ENCODE data around the gene PREX1. TPM values are rescaled to one million over a fixed set of nuclear protein-coding genes. Genes with fewer than 3 reads are reported as not detected.

The PREX1 gene
- total RNA-seq, 2 experiments from 2014 or later = 76.8 to 77.1 TPM

DNA sequence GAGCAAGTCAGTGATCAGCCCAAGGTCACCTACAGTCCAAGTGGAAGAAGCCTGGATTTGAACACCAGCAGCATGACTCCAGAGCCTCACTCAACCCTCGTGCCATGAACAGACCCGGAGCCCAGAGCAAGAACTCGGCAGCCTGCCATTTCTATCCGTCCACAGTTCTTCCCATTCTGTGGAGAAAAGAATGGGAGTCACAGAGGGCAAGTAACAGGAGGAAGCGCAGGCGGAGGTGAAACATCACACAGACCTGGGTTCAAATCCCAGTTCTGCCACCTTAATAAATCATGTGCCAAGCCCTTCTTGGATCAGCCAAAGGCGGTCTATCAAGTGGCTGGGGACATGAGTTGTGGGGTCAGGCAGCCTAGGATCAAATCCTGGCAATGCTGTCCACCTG lies 4.3 kb downstream of the PREX1 start:
- Mint-ChIP-seq H3K9me3 (no peaks in the 10 kb centered on the region), H3K4me3 (peak overlapping the region; percentile 95), H3K27ac (peak overlapping the region; percentile 93), H3K4me1 (peaks cover 74% of the 10 kb centered on the region), H3K27me3 (no peaks in the 10 kb centered on the region), H3K36me3 (peaks cover 49% of the 10 kb centered on the region)
- no peak for DNase-seq

DNA sequence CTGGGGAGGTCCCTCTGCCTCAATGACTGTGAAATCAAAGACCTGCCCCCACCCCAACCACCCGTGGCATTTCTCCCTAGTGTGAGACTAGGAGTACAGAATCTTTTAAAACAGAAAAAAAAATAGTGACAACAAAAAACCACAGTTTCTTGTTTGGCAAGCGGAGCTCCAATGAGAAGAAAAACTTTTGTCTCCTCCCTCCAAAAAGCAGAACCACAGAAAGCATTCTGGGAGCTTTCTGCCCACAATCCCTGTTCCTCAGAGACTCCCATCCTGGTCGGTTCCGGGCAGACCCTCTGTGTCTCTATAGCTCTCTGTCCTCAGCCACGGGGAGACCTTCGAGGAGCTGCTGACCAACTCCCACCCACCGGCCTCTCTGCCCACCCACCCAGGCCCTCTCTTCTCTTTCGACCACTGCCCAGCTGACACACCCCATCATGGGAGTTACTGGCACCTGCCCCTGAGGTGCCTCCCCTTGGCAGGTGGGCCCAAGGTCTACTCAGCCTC lies 4.9 kb downstream of the PREX1 start:
- Mint-ChIP-seq H3K4me1 (peaks cover 80% of the 10 kb centered on the region), H3K4me3 (peak overlapping the region; percentile 95), H3K9me3 (no peaks in the 10 kb centered on the region), H3K36me3 (peaks cover 53% of the 10 kb centered on the region), H3K27ac (peak overlapping the region; percentile 93), H3K27me3 (no peaks in the 10 kb centered on the region)
- peak; percentile 37 for DNase-seq

DNA sequence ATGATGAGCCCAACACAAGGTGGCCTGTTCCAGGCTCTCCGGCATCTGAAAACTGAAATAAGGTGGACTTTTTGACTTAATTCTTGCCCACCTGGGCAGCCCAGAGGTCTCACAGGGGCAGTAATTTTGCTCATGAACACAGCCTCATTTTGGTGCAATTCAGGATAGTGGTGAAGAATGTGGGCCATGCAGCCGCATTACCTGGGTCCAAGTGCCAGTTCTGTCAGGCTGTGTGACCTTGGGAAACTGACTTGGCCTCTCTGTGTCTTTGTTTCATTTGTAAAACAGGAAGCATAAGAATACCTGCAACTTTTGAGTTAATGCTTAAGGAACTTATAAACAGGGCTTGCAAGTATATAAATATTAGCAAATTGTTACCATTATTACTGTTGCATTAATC lies 5.6 kb downstream of the PREX1 start:
- peak overlapping the region; percentile 93 for H3K27ac Mint-ChIP-seq
- peaks cover 59% of the 10 kb centered on the region for H3K36me3 Mint-ChIP-seq
- no peak for DNase-seq
- no peaks in the 10 kb centered on the region for H3K27me3 Mint-ChIP-seq
- H3K4me1 Mint-ChIP-seq = peaks cover 87% of the 10 kb centered on the region
- peak overlapping the region; percentile 18 for H3K4me3 Mint-ChIP-seq
- H3K9me3 Mint-ChIP-seq = no peaks in the 10 kb centered on the region

DNA sequence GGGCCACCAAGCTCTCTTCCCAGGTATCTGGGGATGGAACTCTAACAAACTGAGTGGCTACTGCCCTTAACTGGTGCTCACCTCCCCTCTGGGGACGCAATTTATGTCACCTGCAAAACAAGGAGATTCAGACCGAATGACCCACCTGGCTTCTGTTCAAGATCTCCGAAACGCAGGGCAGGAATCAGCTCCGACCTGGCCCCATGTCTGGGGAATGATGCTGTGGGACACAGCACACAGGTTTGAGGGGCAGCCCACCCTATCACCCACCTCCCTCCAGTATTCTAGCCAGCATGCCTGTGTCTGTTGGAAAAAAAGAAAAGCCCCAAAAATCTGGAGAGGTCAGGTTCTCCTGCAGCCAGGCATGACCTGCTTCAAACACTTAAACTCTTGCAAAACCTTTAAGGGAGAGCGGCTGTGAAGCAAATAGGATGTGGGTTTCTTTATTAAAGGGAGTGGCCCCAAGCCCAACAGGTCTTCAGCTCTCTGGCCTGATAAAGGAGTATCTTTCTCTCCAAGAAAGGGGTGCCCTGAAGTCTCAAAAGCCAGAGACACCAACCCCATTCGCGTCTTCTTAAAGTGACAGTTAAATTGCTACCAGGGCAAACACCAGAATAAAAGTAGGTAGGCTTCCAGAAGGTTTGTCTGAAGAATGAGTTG lies 6.4 kb downstream of the PREX1 start:
- H3K9me3 Mint-ChIP-seq = no peaks in the 10 kb centered on the region
- H3K4me1 Mint-ChIP-seq = peaks cover 95% of the 10 kb centered on the region
- no peak for DNase-seq
- peaks cover 65% of the 10 kb centered on the region for H3K36me3 Mint-ChIP-seq
- no peaks in the 10 kb centered on the region for H3K27me3 Mint-ChIP-seq
- H3K27ac Mint-ChIP-seq = peak overlapping the region; percentile 93
- no peak overlapping the region for H3K4me3 Mint-ChIP-seq

DNA sequence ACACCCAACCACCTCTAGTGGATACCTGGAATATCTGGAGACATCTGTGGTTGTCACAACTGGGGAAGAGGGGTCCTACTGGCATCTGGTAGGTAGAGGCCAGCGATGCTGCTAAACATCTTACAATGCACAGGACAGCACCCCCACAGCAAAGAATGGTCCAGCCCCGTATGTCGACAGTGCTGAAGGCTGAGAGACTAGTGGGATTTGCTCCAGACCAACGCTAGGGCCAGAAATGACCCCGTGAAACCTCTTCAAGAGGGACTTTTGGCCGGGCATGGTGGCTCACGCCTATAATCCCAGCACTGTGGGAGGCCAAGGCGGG lies 7.2 kb downstream of the PREX1 start:
- no peaks in the 10 kb centered on the region for H3K9me3 Mint-ChIP-seq
- DNase-seq = no peak
- H3K4me3 Mint-ChIP-seq = peak overlapping the region; percentile 18
- peaks cover 58% of the 10 kb centered on the region for H3K36me3 Mint-ChIP-seq
- H3K27ac Mint-ChIP-seq = peak overlapping the region; percentile 83
- peaks cover 93% of the 10 kb centered on the region for H3K4me1 Mint-ChIP-seq
- H3K27me3 Mint-ChIP-seq = no peaks in the 10 kb centered on the region

DNA sequence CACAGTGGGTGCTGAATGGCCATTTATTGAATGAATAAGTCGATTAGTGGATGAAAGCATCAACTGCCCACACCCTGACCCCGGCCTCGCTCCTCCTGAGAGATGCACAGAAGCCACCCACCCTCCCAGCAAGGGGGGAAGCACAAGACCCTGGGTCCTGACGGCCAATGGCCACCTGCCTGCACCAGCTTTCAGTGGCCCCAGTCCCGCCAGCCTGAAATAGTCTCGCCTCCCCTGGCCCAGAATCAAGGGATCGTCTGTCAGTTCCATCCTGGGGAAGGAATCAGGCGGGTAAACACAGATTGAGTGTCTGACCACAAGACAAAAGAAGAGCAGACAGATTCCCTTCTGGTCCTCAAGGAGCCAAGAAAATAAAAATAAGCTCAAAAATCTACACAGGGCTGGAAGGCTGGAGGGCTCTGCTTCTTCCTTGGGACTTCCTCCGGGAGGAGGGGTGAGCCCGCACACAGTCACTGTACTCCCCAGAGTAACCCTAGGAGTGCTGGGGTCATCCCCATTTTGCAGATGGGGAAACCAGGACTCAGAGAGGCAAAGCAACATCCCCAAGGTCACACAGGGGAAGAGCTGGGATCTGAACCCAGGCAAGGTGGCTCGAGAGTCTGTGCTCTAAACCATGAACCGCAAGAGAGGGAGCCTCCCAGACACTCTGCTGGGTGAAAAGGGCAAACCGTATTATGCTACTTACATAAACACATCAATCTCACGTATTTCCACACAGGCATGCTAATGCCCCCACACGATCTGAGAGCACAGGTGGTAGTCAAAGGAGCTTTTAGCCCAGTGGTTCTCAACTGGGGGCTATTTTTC lies 7.8 kb downstream of the PREX1 start:
- Mint-ChIP-seq H3K9me3 (no peaks in the 10 kb centered on the region), H3K4me3 (peak overlapping the region; percentile 18), H3K27me3 (no peaks in the 10 kb centered on the region), H3K36me3 (peaks cover 53% of the 10 kb centered on the region), H3K27ac (peak overlapping the region; percentile 83), H3K4me1 (peaks cover 93% of the 10 kb centered on the region)
- no peak for DNase-seq

DNA sequence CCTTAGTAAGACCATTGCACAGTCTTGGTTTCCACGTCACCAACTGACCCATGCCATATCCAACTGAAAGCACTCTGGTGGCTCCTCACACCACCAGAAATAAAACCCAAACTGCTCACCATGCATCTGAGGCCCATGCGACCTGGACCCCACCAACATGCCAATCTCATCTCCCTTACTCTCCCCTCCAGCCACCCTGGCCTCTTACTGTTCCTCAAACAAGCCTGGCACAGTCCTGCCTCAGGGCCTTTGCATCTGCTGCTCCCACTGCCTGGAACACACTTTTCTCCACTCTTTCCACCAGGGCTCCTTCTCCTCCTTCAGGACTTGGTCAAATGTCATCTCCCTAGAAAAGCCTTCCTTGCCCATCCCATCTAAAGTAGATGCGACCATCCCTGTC lies 8.7 kb downstream of the PREX1 start:
- Mint-ChIP-seq H3K4me3 (peak overlapping the region; percentile 58), H3K27ac (peak overlapping the region; percentile 87), H3K4me1 (peaks cover 87% of the 10 kb centered on the region), H3K36me3 (peaks cover 48% of the 10 kb centered on the region), H3K27me3 (no peaks in the 10 kb centered on the region), H3K9me3 (no peaks in the 10 kb centered on the region)
- DNase-seq = no peak

DNA sequence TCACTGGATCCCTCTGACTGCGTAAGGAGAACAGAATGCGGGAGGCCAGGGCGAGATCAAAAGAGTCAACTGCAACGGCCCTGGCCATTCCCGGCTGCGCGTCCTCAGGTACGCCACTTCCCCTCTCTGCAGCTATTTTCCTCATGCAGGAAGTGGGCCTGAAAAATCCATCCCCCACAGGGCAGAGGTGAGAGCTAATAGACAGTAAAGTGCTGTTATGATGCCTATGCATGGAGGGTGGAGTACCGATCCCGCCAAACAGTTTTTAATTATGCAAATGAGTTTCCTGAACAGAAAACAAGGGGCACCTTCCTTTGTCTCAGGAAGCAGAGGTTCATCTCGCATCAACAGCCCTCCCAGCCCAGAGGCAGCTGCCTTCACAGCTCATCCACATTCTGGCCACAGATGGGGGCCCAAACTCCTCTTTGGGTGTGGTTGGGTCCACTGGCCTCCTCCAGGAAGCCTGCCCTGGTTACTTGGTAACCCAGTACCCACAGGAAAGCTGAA lies 9.3 kb downstream of the PREX1 start:
- Mint-ChIP-seq H3K9me3 (no peaks in the 10 kb centered on the region), H3K4me3 (peak overlapping the region; percentile 58), H3K4me1 (peaks cover 82% of the 10 kb centered on the region), H3K36me3 (peaks cover 48% of the 10 kb centered on the region), H3K27me3 (no peaks in the 10 kb centered on the region), H3K27ac (peak overlapping the region; percentile 87)
- DNase-seq = peak; percentile 47

DNA sequence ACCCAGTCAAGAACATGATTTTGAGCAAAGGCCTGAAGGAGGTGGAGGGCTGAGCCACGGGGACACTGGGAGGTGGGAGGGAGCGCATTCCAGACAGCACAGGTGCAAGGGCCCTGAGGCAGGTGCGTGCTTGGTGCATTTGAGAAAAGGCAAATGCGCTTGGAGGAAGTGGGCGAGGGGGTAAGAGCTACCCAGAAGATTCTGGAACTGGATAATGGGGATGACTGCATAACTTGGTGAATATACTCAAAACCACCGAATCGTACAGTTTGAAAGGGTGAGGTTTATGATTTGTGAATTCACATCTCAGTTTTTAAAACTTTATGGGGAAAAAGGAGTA lies 9.8 kb downstream of the PREX1 start:
- Mint-ChIP-seq H3K27me3 (no peaks in the 10 kb centered on the region), H3K36me3 (peaks cover 45% of the 10 kb centered on the region), H3K4me1 (peaks cover 77% of the 10 kb centered on the region), H3K9me3 (no peaks in the 10 kb centered on the region), H3K4me3 (peak overlapping the region; percentile 58), H3K27ac (peak overlapping the region; percentile 87)
- DNase-seq = no peak

DNA sequence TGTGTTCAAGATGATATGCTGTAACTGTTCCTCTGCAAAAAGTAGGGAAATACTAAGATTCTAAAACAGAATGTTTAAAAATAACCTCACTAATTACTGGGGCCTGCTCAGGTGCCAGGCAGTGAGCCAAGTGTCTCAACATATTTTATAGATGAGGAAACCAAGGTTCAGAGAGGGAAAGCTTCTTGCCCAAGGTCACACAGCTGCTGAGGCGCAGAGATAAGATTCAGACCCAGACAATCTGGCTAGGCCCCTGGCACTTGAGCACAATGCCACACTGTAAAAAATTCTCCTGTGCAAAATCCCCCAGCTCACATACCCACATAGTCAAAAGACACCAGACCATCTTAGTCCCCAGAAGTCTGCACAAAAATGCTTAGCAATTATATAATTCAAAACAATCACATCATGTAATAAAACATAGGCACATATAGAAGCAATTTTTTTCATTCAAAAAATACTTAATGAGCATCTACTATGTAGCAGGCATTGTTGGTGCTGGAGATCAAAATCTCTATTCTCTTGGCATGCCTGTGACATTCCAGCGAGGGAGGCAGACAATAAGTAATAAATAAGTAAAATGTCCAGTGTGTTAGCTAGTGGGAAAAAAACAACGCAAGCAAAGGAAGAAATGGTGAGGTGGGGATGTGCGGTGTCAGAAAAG lies 10.3 kb downstream of the PREX1 start:
- Mint-ChIP-seq H3K4me3 (peak overlapping the region; percentile 33), H3K36me3 (peaks cover 41% of the 10 kb centered on the region), H3K9me3 (no peaks in the 10 kb centered on the region), H3K27me3 (no peaks in the 10 kb centered on the region), H3K4me1 (peaks cover 72% of the 10 kb centered on the region), H3K27ac (peak overlapping the region; percentile 87)
- DNase-seq = no peak

DNA sequence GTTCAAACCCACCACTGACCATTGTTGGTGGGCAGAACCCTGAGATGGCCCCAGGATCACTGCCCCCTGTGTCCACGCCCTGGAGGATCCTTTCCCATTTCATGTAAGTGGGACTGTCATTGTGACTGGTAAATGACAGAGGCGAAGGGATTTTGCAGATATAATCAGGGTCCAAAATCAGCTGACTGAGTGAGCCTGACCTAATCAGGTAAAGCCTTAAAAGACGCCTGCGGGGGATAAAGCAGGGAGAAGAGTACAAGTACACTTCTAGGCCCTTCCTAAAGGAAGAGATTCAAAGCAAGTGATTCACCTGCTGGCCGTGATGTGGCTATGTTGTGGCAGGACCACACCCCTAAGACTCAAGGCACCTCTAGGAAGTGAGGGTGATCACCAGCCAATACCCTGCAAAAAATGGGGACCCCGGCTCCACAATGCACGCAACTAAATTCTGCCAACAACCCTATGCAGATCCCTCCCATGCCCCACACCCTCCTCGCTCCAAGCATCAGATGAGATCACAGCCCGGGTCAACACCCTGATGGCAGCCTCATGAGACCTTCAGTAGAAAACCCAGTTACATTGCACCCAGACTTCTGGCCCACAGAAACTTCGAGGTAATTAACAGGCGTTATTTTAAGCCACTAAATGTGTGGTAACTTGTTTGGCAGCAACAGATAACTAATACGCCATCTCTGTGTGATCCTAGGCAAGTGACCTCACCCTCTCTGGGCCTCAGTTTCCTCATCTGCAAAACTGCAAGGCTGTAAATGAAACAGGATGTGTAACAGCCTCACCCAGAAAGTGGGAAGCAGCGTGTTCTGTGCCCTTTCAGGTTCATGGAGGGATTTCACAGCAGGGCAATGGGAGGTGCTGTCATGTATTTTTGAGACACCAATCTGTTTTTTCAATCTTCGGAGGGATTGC lies 11.3 kb downstream of the PREX1 start:
- H3K36me3 Mint-ChIP-seq = peaks cover 37% of the 10 kb centered on the region
- H3K4me3 Mint-ChIP-seq = no peak overlapping the region
- H3K4me1 Mint-ChIP-seq = peaks cover 66% of the 10 kb centered on the region
- H3K27me3 Mint-ChIP-seq = no peaks in the 10 kb centered on the region
- H3K9me3 Mint-ChIP-seq = no peaks in the 10 kb centered on the region
- H3K27ac Mint-ChIP-seq = peak overlapping the region; percentile 87
- no peak for DNase-seq

DNA sequence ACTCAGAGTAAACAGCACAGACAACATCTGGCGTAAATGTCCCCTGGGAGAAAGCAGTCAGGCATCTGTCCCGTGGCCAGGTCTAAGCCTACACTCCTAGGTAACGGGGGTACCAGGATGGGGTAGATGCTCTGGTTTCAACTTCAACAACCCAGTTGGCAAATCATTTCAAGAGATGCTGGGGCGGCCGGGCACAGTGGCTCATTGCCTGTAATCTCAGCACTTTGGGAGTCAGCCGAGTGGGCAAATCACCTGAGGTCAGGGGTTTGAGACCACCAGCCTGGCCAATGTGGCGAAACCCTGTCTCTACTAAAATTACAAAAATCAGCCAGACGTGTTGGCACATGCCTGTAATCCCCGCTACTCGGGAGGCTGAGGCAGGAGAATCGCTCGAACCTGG lies 12.3 kb downstream of the PREX1 start:
- H3K27ac Mint-ChIP-seq = peak overlapping the region; percentile 6
- no peak overlapping the region for H3K4me3 Mint-ChIP-seq
- DNase-seq = no peak
- no peaks in the 10 kb centered on the region for H3K27me3 Mint-ChIP-seq
- no peaks in the 10 kb centered on the region for H3K9me3 Mint-ChIP-seq
- H3K36me3 Mint-ChIP-seq = peaks cover 40% of the 10 kb centered on the region
- peaks cover 60% of the 10 kb centered on the region for H3K4me1 Mint-ChIP-seq

DNA sequence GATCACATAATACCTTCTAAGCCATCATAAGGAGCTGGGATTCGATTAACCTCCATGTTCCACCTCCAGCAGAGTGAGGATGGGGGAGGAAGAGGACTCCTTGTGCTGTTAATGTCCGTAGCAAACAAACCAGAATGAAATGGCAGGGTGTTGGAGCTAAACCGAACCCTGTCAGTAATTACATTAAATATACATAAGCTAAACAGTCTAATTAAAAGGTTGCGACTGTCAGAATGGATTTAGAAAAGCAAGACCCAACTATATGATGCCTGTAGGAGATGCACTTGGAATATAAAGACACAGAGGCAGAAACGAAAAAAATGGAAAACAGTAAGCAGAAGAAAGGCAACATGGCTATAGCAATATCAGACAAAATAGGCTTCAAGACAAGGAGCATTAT lies 13.2 kb downstream of the PREX1 start:
- Mint-ChIP-seq H3K4me1 (peaks cover 58% of the 10 kb centered on the region), H3K27me3 (no peaks in the 10 kb centered on the region), H3K9me3 (no peaks in the 10 kb centered on the region), H3K27ac (no peak overlapping the region), H3K4me3 (no peak overlapping the region), H3K36me3 (peaks cover 39% of the 10 kb centered on the region)
- DNase-seq = no peak

DNA sequence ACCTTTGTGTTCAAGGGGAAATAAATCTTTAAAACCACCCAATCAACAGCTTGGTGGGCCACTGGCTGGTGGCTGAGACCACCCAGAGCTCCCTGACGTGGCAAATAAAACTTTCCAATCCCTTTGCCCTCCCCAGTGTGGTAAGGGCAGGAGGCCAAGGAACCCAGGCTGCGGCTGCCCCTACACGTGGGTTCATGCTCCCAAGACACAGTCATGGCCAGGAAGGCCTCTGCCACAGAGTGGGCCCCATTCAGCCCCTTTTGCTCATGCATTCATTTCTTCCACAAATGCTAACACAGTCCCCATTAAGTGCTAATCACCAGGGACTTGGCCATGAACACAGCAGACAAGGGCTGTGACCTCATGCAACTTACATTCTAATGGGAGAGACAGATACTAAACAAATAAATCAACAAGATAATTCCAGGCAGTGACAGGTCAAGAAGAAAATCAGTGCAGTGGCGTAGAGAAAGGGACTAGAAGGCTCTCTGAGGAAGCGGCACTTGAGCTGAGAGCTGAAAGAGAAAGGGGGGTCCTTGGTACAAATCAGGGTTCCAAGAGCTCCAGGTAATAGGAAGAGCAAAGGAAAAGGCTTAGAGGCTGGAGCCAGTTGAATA lies 13.8 kb downstream of the PREX1 start:
- no peaks in the 10 kb centered on the region for H3K27me3 Mint-ChIP-seq
- DNase-seq = no peak
- peaks cover 1% of the 10 kb centered on the region for H3K9me3 Mint-ChIP-seq
- H3K4me3 Mint-ChIP-seq = no peak overlapping the region
- no peak overlapping the region for H3K27ac Mint-ChIP-seq
- peaks cover 36% of the 10 kb centered on the region for H3K36me3 Mint-ChIP-seq
- H3K4me1 Mint-ChIP-seq = peaks cover 55% of the 10 kb centered on the region

All from activated naive CD8-positive, alpha-beta T cell treated with anti-CD3 and anti-CD28 coated beads for 36 hours (primary cell).